HCT116 (cell line): ENCODE data around the gene B4GALT3. TPM values are rescaled to one million over a fixed set of nuclear protein-coding genes. Genes with fewer than 3 reads are reported as not detected.
A peak's percentile ranks its signal among the peaks of the same experiment; 100 is the strongest.

Source experiments
- ATAC-seq: fragments of 200-7000 bp; cut with Tn5 transposase; 2 replicates; pipeline ENCODE4 v1.9.1; 2020; ENCODE audit warnings: mild to moderate bottlenecking, moderate library complexity
- BruUV-seq: library from RNA; stranded (reverse); fragments of 400-500 nt; replicated peaks from 2 replicates; lab custom pipeline; 2021; lab: Mats Ljungman, UMichigan
- CTCF ChIA-PET: fragments of 300-600 bp; sonication (Branson Sonifier 250); formaldehyde crosslinking; loops from one replicate; lab custom pipeline; 2021; ENCODE audit warnings: antibody characterized with exemption; lab: Charles Lee
- POLR2A ChIA-PET: fragments of 300-600, 350-600 bp; sonication (Branson Sonifier 250); formaldehyde crosslinking; loops from one replicate; lab custom pipeline; 2021; ENCODE audit warnings: antibody characterized with exemption; lab: Charles Lee
- RAD21 ChIA-PET, 2 experiments: fragments of 300-600 bp; sonication (Branson Sonifier 250); formaldehyde crosslinking; loops; one replicate each; lab custom pipeline; 2023; ENCODE audit warnings: low total read pairs in 2 of 2; ENCODE audit not compliant: uncharacterized antibody in 2 of 2, unreplicated experiment in 2 of 2, low non-redundant PET in 1 of 2; lab: Charles Lee
- DNase-seq: peaks from one replicate; pipeline ENCODE4 v3.0.0-alpha.2; 2010; ENCODE audit warnings: low read depth, low spot score
- H2AFZ ChIP-seq: fragments of 200-600 bp; shearing (Covaris generic), sonication (generic); 2 replicates; pipeline ENCODE4 v1.6.1; 2017; ENCODE audit warnings: low read depth, mixed run types, mixed read lengths, antibody characterized with exemption, low read length; ENCODE audit not compliant: poor library complexity, severe bottlenecking
- H3K27ac ChIP-seq: 2 replicates; pipeline ENCODE4 v1.5.1; 2012; ENCODE audit warnings: low read depth, low read length
- H3K27me3 ChIP-seq: fragments of 200-600 bp; sonication (generic); 2 replicates; pipeline ENCODE4 v1.6.1; 2016; ENCODE audit warnings: mixed run types, low read length, mixed read lengths; ENCODE audit not compliant: insufficient read depth
- H3K36me3 ChIP-seq, 2 experiments: fragments of 200-500 bp in 1 of 2; fragments of 200-600 bp in 1 of 2; sonication (Bioruptor generic) in 1 of 2; sonication (generic) in 1 of 2; 2 replicates each; pipeline versions ENCODE4 v1.5.1 to v1.6.1; 2014 to 2016; ENCODE audit warnings: low read length in 2 of 2, inconsistent platforms in 1 of 2, mixed read lengths in 1 of 2, mixed run types in 1 of 2; ENCODE audit not compliant: insufficient read depth in 2 of 2, control insufficient read depth in 1 of 2
- H3K4me1 ChIP-seq, 2 experiments: fragments of 200-600 bp in 1 of 2; sonication (generic) in 1 of 2; 2 replicates each; pipeline versions ENCODE4 v1.5.1 to v1.6.1; 2012 to 2017; ENCODE audit warnings: low read length in 2 of 2, inconsistent platforms in 1 of 2, mild to moderate bottlenecking in 1 of 2, mixed read lengths in 1 of 2, mixed run types in 1 of 2, moderate library complexity in 1 of 2; ENCODE audit not compliant: insufficient read depth in 2 of 2, control insufficient read depth in 1 of 2
- H3K4me2 ChIP-seq: fragments of 200-600 bp; sonication (generic); 2 replicates; pipeline ENCODE4 v1.6.1; 2017; ENCODE audit warnings: mixed run types, low read length, mixed read lengths
- H3K4me3 ChIP-seq, 2 experiments: fragments of 200-600 bp in 1 of 2; sonication (generic) in 1 of 2; replicated peaks in 1 of 2; 2 replicates each; pipeline ENCODE4 v1.5.1; 2011 to 2016; ENCODE audit warnings: low read length in 2 of 2, control low read depth in 1 of 2, low read depth in 1 of 2, mild to moderate bottlenecking in 1 of 2, mixed read lengths in 1 of 2, mixed run types in 1 of 2
- H3K79me2 ChIP-seq: fragments of 200-600 bp; sonication (generic); 2 replicates; pipeline ENCODE4 v1.6.1; 2017; ENCODE audit warnings: mild to moderate bottlenecking, mixed run types, low read length, moderate library complexity, mixed read lengths; ENCODE audit not compliant: insufficient read depth
- H3K9ac ChIP-seq: fragments of 200-600 bp; sonication (generic); 2 replicates; pipeline ENCODE4 v1.6.1; 2016; ENCODE audit warnings: low read length, mixed read lengths
- H3K9me2 ChIP-seq: fragments of 200-600 bp; sonication (generic), shearing (Covaris generic); 2 replicates; pipeline ENCODE4 v1.6.1; 2017; ENCODE audit warnings: mixed run types, mild to moderate bottlenecking, moderate library complexity; ENCODE audit not compliant: insufficient read depth
- H3K9me3 ChIP-seq, 2 experiments: fragments of 200-500 bp in 1 of 2; fragments of 200-600 bp in 1 of 2; sonication (Bioruptor generic) in 1 of 2; sonication (generic) in 1 of 2; 2 replicates each; pipeline ENCODE4 v1.6.1; 2014 to 2017; ENCODE audit warnings: low read length in 2 of 2, mixed read lengths in 2 of 2, inconsistent platforms in 1 of 2, low read depth in 1 of 2, mild to moderate bottlenecking in 1 of 2, mixed run types in 1 of 2, moderate library complexity in 1 of 2; ENCODE audit not compliant: control insufficient read depth in 1 of 2, insufficient read depth in 1 of 2
- H4K20me1 ChIP-seq: fragments of 200-600 bp; sonication (generic), shearing (Covaris generic); 2 replicates; pipeline ENCODE4 v1.6.1; 2017; ENCODE audit warnings: mixed run types, mild to moderate bottlenecking, moderate library complexity; ENCODE audit not compliant: insufficient read depth
- CTCF ChIP-seq, 3 experiments: fragments of 200-600 bp in 1 of 3; sonication (generic) in 1 of 3; IDR thresholded peaks in 2 of 3; conservative IDR thresholded peaks in 1 of 3; 2 replicates each; pipeline ENCODE4 v1.5.1; 2012 to 2017; ENCODE audit warnings: low read depth in 2 of 3, low read length in 2 of 3, antibody characterized with exemption in 1 of 3, borderline replicate concordance in 1 of 3, control low read depth in 1 of 3, mild to moderate bottlenecking in 1 of 3, mixed read lengths in 1 of 3, mixed run types in 1 of 3, moderate library complexity in 1 of 3; ENCODE audit not compliant: insufficient read depth in 1 of 3
- EGR1 ChIP-seq: IDR thresholded peaks from 2 replicates; pipeline ENCODE4 v1.6.1; 2012; ENCODE audit warnings: low read depth
- ELF1 ChIP-seq: IDR thresholded peaks from 2 replicates; pipeline ENCODE4 v1.6.1; 2012; ENCODE audit warnings: low read depth, borderline replicate concordance
- EZH2phosphoT487 ChIP-seq: fragments of 200-600 bp; IDR thresholded peaks from 2 replicates; pipeline ENCODE4 v1.6.1; 2018; ENCODE audit warnings: antibody characterized with exemption, borderline replicate concordance
- JUND ChIP-seq: IDR thresholded peaks from 2 replicates; pipeline ENCODE4 v1.6.1; 2012
- POLR2A ChIP-seq: IDR thresholded peaks from 2 replicates; pipeline ENCODE4 v1.7.0; 2011; ENCODE audit warnings: borderline replicate concordance; ENCODE audit not compliant: insufficient read depth, insufficient read length; ENCODE audit errors: extremely low read depth
- RAD21 ChIP-seq: IDR thresholded peaks from 2 replicates; pipeline ENCODE4 v1.6.1; 2012; ENCODE audit warnings: low read depth, mild to moderate bottlenecking
- SP1 ChIP-seq: IDR thresholded peaks from 2 replicates; pipeline ENCODE4 v1.6.1; 2012; ENCODE audit warnings: low read depth
- intact Hi-C: fragments of 100-400 bp; cut with micrococcal nuclease; formaldehyde crosslinking; loops from 2 replicates; pipeline ENCODE4 v1.10.0; 2022
- total RNA-seq: library from RNA; stranded (reverse); gene quantifications from one replicate; pipeline ENCODE4 v1.2.1, GENCODE V29; 2021; ENCODE audit not compliant: unreplicated experiment

Gene B4GALT3
- total RNA-seq, 1 experiment from 2014 or later: 53.7 TPM

DNA sequence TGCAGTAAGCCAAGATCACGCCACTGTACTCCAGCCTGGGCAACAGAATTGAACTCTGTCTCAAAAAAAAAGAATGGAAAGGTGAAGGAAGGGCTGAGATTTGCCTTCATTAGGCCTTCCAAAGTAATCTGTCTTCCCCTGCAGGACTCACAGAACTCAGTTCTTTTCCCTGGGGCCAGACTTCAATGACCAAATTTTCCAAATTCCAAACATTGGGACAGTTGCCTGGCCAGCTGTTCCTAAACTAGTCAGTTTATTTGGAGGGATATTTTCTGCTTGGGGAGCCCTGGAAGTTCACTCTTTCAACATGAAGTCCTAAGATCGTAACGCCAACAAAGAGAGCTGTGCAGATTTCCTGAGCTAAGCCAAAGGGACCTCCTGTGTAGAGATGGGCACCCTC, 39.4 kb downstream of the B4GALT3 start (continued):
- no peak for TF ChIP-seq CTCF (IDR thresholded peaks at IDR 0.05 in 2 of 3, conservative IDR thresholded peaks at IDR 0.05 in 1 of 3; ENCODE audit: borderline replicate concordance in 1 of 3, insufficient read depth in 1 of 3, low read depth in 2 of 3, low read length in 2 of 3)
- TF ChIP-seq ELF1: no peak
- no peak for TF ChIP-seq EGR1
- no peak for TF ChIP-seq RAD21
- TF ChIP-seq POLR2A: no peak

- RAD21 ChIA-PET: interaction anchor here in 1 of 2 experiments (1.2 kb wide), 1 partner anchor 16 kb away, joined by 3 read pairs; the partner anchor contains the start of genes NIT1 and PFDN2
- BruUV-seq: TSS peak; percentile 89
- H3K4me1 ChIP-seq: peaks cover 10 to 20% of the 10 kb centered on the region in 2 experiments; a peak in 3 of 4 replicates
- H3K27ac ChIP-seq: peak overlapping the region; percentile 91
- CTCF ChIA-PET: interaction anchor here (1.0 to 1.4 kb wide), 4 partner anchors 15 to 92 kb away, joined by 3 to 7 read pairs (median 4); partner anchors contain the start of genes NIT1, PFDN2, PPOX and TOMM40L
- no peaks in the 10 kb centered on the region for H3K9me3 ChIP-seq
- intact Hi-C loops: loop anchor here (2.0 kb wide), 1 partner anchor 14 kb away; the partner anchor contains the start of genes NIT1 and PFDN2
- peaks cover 13 to 15% of the 10 kb centered on the region in 2 experiments; a peak in 3 of 4 replicates for H3K36me3 ChIP-seq
- DNase-seq (no peak), ATAC-seq (peak; percentile 61)
- H3K27me3 ChIP-seq: no peaks in the 10 kb centered on the region
- peak overlapping the region; percentile 89 for H3K4me2 ChIP-seq
- H3K79me2 ChIP-seq: peaks cover 50% of the 10 kb centered on the region
- H3K9me2 ChIP-seq: no peaks in the 10 kb centered on the region
- H4K20me1 ChIP-seq: no peaks in the 10 kb centered on the region
- peak overlapping the region; percentile 81 to 85 for H3K4me3 ChIP-seq
- peak overlapping the region; percentile 81 for H3K9ac ChIP-seq
- no peak for TF ChIP-seq JUND
- no peak for TF ChIP-seq EZH2phosphoT487
- peak; percentile 8; the same call in 1 of the 2 replicates for TF ChIP-seq SP1
- H2AFZ ChIP-seq: no peak overlapping the region
- POLR2A ChIA-PET: interaction anchor here (0.9 to 2.6 kb wide), 13 partner anchors 10 to 135 kb away, joined by 3 to 16 read pairs (median 4); partner anchors contain the start of genes F11R, NIT1, PFDN2 and PPOX
These were observed 44.0 kb downstream of the B4GALT3 start for GRCh38 chr1:161133220-161133740.
